Fibroblast of villous mesenchyme (primary cell): ENCODE measurements around the gene POLR2H. TPM values are rescaled to one million over a fixed set of nuclear protein-coding genes. Genes with fewer than 3 reads are reported as not detected.

Experiments
- DNase-seq: peaks from one replicate; pipeline ENCODE4 v3.0.0-alpha.2; 2010; ENCODE audit warnings: low read depth
- H3K4me3 ChIP-seq: 2 replicates; pipeline ENCODE4 v1.5.1; 2011; ENCODE audit warnings: low read depth, mild to moderate bottlenecking, low read length
- small RNA-seq: library from RNA; depleted of rRNA; stranded (forward); fragments of <200 nt; gene quantifications from one replicate; pipeline ENCODE3, GENCODE V24; 2012
- total RNA-seq: library from RNA; depleted of rRNA; stranded (reverse); fragments of >200 nt; gene quantifications from 2 replicates; pipeline ENCODE4 v1.2.3, GENCODE V29; 2012
- TF ChIP-seq, protein P1 (sequence below): IDR thresholded peaks from 2 replicates; pipeline ENCODE4 v1.5.1; 2012; ENCODE audit warnings: low read depth, mild to moderate bottlenecking, low read length; ENCODE audit not compliant: insufficient read depth

POLR2H gene
- total RNA-seq, 1 donor = 61.3 TPM

- TF ChIP-seq, protein P1, sequence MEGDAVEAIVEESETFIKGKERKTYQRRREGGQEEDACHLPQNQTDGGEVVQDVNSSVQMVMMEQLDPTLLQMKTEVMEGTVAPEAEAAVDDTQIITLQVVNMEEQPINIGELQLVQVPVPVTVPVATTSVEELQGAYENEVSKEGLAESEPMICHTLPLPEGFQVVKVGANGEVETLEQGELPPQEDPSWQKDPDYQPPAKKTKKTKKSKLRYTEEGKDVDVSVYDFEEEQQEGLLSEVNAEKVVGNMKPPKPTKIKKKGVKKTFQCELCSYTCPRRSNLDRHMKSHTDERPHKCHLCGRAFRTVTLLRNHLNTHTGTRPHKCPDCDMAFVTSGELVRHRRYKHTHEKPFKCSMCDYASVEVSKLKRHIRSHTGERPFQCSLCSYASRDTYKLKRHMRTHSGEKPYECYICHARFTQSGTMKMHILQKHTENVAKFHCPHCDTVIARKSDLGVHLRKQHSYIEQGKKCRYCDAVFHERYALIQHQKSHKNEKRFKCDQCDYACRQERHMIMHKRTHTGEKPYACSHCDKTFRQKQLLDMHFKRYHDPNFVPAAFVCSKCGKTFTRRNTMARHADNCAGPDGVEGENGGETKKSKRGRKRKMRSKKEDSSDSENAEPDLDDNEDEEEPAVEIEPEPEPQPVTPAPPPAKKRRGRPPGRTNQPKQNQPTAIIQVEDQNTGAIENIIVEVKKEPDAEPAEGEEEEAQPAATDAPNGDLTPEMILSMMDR = peak; percentile 95
- H3K4me3 ChIP-seq = no peak overlapping the region
- DNase-seq = peak; percentile 51
These were observed 56.3 kb downstream of the POLR2H start for GRCh38 chr3:184417619-184418327.

Small RNAs within 50 kb of the gene (small RNA-seq; reads per million reads assigned to genes)
- gene SNORD66 = 848 reads per million, percentile 99 among the genes with 10 or more reads in this experiment

Other genes starting within 250 kb of the POLR2H start
- gene EIF2B5, start 226.4 kb upstream of the POLR2H start, total RNA-seq = 28.0 and 30.7 TPM in 2 replicates
- gene DVL3, start 206.3 kb upstream of the POLR2H start, total RNA-seq = 39.3 and 46.1 TPM in 2 replicates
- 375 and 469 TPM in 2 replicates for gene AP2M1, start 186.9 kb upstream of the POLR2H start, total RNA-seq
- gene ABCF3, start 175.5 kb upstream of the POLR2H start, total RNA-seq = 33.5 and 51.0 TPM in 2 replicates
- gene VWA5B2, start 132.1 kb upstream of the POLR2H start, total RNA-seq = not detected in 2 replicates
- gene ALG3, start 112.7 kb upstream of the POLR2H start, total RNA-seq = 28.7 and 41.0 TPM in 2 replicates
- gene EEF1AKMT4, start 112.0 kb upstream of the POLR2H start, total RNA-seq = 3.9 and 5.6 TPM in 2 replicates
- gene CAMK2N2, start 100.2 kb upstream of the POLR2H start, total RNA-seq = under 0.01 TPM in 1 of 2 replicates, not detected in the other
- not detected in 2 replicates for gene ECE2, start 85.7 kb upstream of the POLR2H start, total RNA-seq
- gene PSMD2, start 62.5 kb upstream of the POLR2H start, total RNA-seq = 364 and 388 TPM in 2 replicates
- 252 and 288 TPM in 2 replicates for gene EIF4G1, start 47.1 kb upstream of the POLR2H start, total RNA-seq
- gene FAM131A, start 24.1 kb upstream of the POLR2H start, total RNA-seq = 13.9 and 17.3 TPM in 2 replicates
- gene CLCN2, start 105 bp upstream of the POLR2H start, total RNA-seq = 4.2 and 6.0 TPM in 2 replicates
- 0.32 and 0.86 TPM in 2 replicates for gene THPO, start 16.5 kb downstream of the POLR2H start, total RNA-seq
- gene CHRD, start 18.3 kb downstream of the POLR2H start, total RNA-seq = 1.7 and 3.5 TPM in 2 replicates
- gene EPHB3, start 200.1 kb downstream of the POLR2H start, total RNA-seq = 2.2 and 3.5 TPM in 2 replicates